Neural progenitor cell (in vitro differentiated cells): ENCODE results near the gene RASGRF2. TPM values are rescaled to one million over a fixed set of nuclear protein-coding genes. Genes with fewer than 3 reads are reported as not detected.
"Not testable (repeated sequence)": the region's sequence is repeated elsewhere in the genome, so short reads cannot be mapped to it uniquely, and the experiment has no call there.

ENCODE experiments used
- DNase-seq: peaks from one replicate; pipeline ENCODE4 v3.0.0-alpha.2; 2016; ENCODE audit warnings: low spot score
- H2AFZ ChIP-seq: fragments of 200-600 bp; sonication (generic); replicated peaks from 2 replicates; pipeline ENCODE4 v1.6.1; 2016; ENCODE audit warnings: antibody characterized with exemption
- H3F3A ChIP-seq: fragments of 200-600 bp; sonication (generic); 2 replicates; pipeline ENCODE4 v1.6.1; 2016; ENCODE audit warnings: antibody characterized with exemption, low read depth
- H3K27ac ChIP-seq: fragments of 200-600 bp; sonication (generic); 2 replicates; pipeline ENCODE4 v1.5.1; 2016; ENCODE audit warnings: mild to moderate bottlenecking
- H3K27me3 ChIP-seq: fragments of 200-600 bp; sonication (generic); 2 replicates; pipeline ENCODE4 v1.6.1; 2016; ENCODE audit warnings: mild to moderate bottlenecking, moderate library complexity
- H3K36me3 ChIP-seq: fragments of 200-600 bp; sonication (generic); 2 replicates; pipeline ENCODE4 v1.5.1; 2016
- H3K4me1 ChIP-seq: fragments of 200-600 bp; sonication (generic); 2 replicates; pipeline ENCODE4 v1.6.1; 2016; ENCODE audit warnings: mixed run types
- H3K4me2 ChIP-seq: fragments of 200-600 bp; sonication (generic); 2 replicates; pipeline ENCODE4 v1.6.1; 2016
- H3K4me3 ChIP-seq: fragments of 200-600 bp; sonication (generic); 2 replicates; pipeline ENCODE4 v1.5.1; 2016
- H3K79me2 ChIP-seq: fragments of 200-600 bp; sonication (generic); 2 replicates; pipeline ENCODE4 v1.6.1; 2016; ENCODE audit warnings: low read depth
- H3K9ac ChIP-seq: fragments of 200-600 bp; sonication (generic); 2 replicates; pipeline ENCODE4 v1.6.1; 2016
- H3K9me3 ChIP-seq: fragments of 200-600 bp; sonication (generic); 2 replicates; pipeline ENCODE4 v1.5.1; 2016; ENCODE audit warnings: low read depth
- H4K20me1 ChIP-seq: fragments of 200-600 bp; sonication (generic); 2 replicates; pipeline ENCODE4 v1.6.1; 2016; ENCODE audit warnings: low read depth
- H3K27ac Mint-ChIP-seq: 3 replicates; pipeline ENCODE4 v1.8.0; 2021; ENCODE audit warnings: mixed read lengths
- H3K27me3 Mint-ChIP-seq: 2 replicates; pipeline ENCODE4 v1.8.0; 2022; ENCODE audit warnings: low read depth, mild to moderate bottlenecking, inconsistent platforms, moderate library complexity, mixed read lengths; ENCODE audit not compliant: insufficient read depth
- H3K36me3 Mint-ChIP-seq: 3 replicates; pipeline ENCODE4 v1.8.0; 2021; ENCODE audit warnings: mixed read lengths
- H3K4me1 Mint-ChIP-seq: 3 replicates; pipeline ENCODE4 v1.8.0; 2021; ENCODE audit warnings: mixed read lengths
- H3K4me3 Mint-ChIP-seq: 3 replicates; pipeline ENCODE4 v1.8.0; 2021; ENCODE audit warnings: mild to moderate bottlenecking, moderate library complexity, mixed read lengths
- H3K9me3 Mint-ChIP-seq: 3 replicates; pipeline ENCODE4 v1.8.0; 2020; ENCODE audit warnings: mixed read lengths
- CTCF ChIP-seq: fragments of 200-600 bp; sonication (generic); IDR thresholded peaks from 2 replicates; pipeline ENCODE4 v1.5.1; 2017; ENCODE audit warnings: antibody characterized with exemption, mild to moderate bottlenecking
- EZH2 ChIP-seq: fragments of 200-600 bp; sonication (generic); IDR thresholded peaks from 2 replicates; pipeline ENCODE4 v1.6.1; 2017; ENCODE audit warnings: antibody characterized with exemption, mild to moderate bottlenecking, moderate library complexity
- EZH2phosphoT487 ChIP-seq: fragments of 200-600 bp; sonication (generic); IDR thresholded peaks from 2 replicates; pipeline ENCODE4 v1.6.1; 2017; ENCODE audit warnings: antibody characterized with exemption
- total RNA-seq: library from RNA; depleted of rRNA; stranded (reverse); fragments of >200 nt; gene quantifications from 2 replicates; pipeline ENCODE4 v1.2.3, GENCODE V29; 2015; ENCODE audit warnings: low replicate concordance

The RASGRF2 gene
- total RNA-seq, 1 donor from 2014 or later, result 0.15 TPM

- Histone ChIP-seq H4K20me1 (no peaks in the 10 kb centered on the region), H3K27ac (no peak overlapping the region), H3K4me1 (peaks cover 7% of the 10 kb centered on the region), H3K36me3 (no peaks in the 10 kb centered on the region), H3K9me3 (no peaks in the 10 kb centered on the region), H3K4me2 (no peak overlapping the region), H3F3A (no peaks in the 10 kb centered on the region), H3K4me3 (no peak overlapping the region), H2AFZ (peak overlapping the region; percentile 48), H3K27me3 (no peaks in the 10 kb centered on the region), H3K79me2 (no peaks in the 10 kb centered on the region), H3K9ac (no peak overlapping the region)
- Mint-ChIP-seq H3K27me3 (peaks cover 2% of the 10 kb centered on the region), H3K36me3 (no peaks in the 10 kb centered on the region), H3K9me3 (no peaks in the 10 kb centered on the region), H3K27ac (no peak overlapping the region), H3K4me1 (peaks cover 2% of the 10 kb centered on the region), H3K4me3 (no peak overlapping the region)
- TF ChIP-seq EZH2 (no peak), CTCF (no peak), EZH2phosphoT487 (no peak)
- no peak for DNase-seq
Measured at GRCh38 chr5:81121836-81122630, 161.9 kb downstream of the RASGRF2 start.

- not testable (repeated sequence) for H3K27ac ChIP-seq, H3K9me3 Mint-ChIP-seq, H3K4me3 ChIP-seq, H3K36me3 ChIP-seq, H4K20me1 ChIP-seq, H3K4me1 ChIP-seq, H3K27me3 Mint-ChIP-seq, H3K4me2 ChIP-seq, H3K9me3 ChIP-seq, H3K27ac Mint-ChIP-seq, H3K79me2 ChIP-seq, H3K4me3 Mint-ChIP-seq, H3K36me3 Mint-ChIP-seq, H3K4me1 Mint-ChIP-seq, DNase-seq, H3F3A ChIP-seq, H3K27me3 ChIP-seq, H2AFZ ChIP-seq, H3K9ac ChIP-seq
Measured at GRCh38 chr5:81124689-81125088, 164.5 kb downstream of the RASGRF2 start.

GRCh38 chr5:81125959-81126358, 165.8 kb downstream of the RASGRF2 start:
- H3K27ac Mint-ChIP-seq, result no peak overlapping the region
- Histone ChIP-seq H3K9ac (no peak overlapping the region), H3K27me3 (no peaks in the 10 kb centered on the region), H3K4me3 (no peak overlapping the region), H3K79me2 (no peaks in the 10 kb centered on the region), H3K27ac (no peak overlapping the region), H3K4me1 (peaks cover 7% of the 10 kb centered on the region), H2AFZ (no peak overlapping the region), H3K36me3 (no peaks in the 10 kb centered on the region), H3F3A (no peaks in the 10 kb centered on the region), H3K4me2 (no peak overlapping the region), H4K20me1 (no peaks in the 10 kb centered on the region), H3K9me3 (no peaks in the 10 kb centered on the region)
- no peaks in the 10 kb centered on the region for H3K36me3 Mint-ChIP-seq
- peaks cover 2% of the 10 kb centered on the region for H3K4me1 Mint-ChIP-seq
- H3K4me3 Mint-ChIP-seq, result no peak overlapping the region
- no peak for DNase-seq
- TF ChIP-seq EZH2phosphoT487 (no peak), CTCF (no peak), EZH2 (no peak)
- H3K9me3 Mint-ChIP-seq, result no peaks in the 10 kb centered on the region
- H3K27me3 Mint-ChIP-seq, result peaks cover 2% of the 10 kb centered on the region

GRCh38 chr5:81128416-81128815, 168.3 kb downstream of the RASGRF2 start:
- Histone ChIP-seq H3K36me3 (no peaks in the 10 kb centered on the region), H3F3A (no peaks in the 10 kb centered on the region), H4K20me1 (no peaks in the 10 kb centered on the region), H3K27ac (no peak overlapping the region), H3K27me3 (no peaks in the 10 kb centered on the region), H3K4me1 (no peaks in the 10 kb centered on the region), H3K4me3 (no peak overlapping the region), H3K9me3 (no peaks in the 10 kb centered on the region), H3K79me2 (no peaks in the 10 kb centered on the region), H2AFZ (no peak overlapping the region), H3K4me2 (no peak overlapping the region), H3K9ac (no peak overlapping the region)
- Mint-ChIP-seq H3K9me3 (no peaks in the 10 kb centered on the region), H3K36me3 (no peaks in the 10 kb centered on the region), H3K4me3 (no peak overlapping the region), H3K4me1 (no peaks in the 10 kb centered on the region), H3K27ac (no peak overlapping the region), H3K27me3 (peaks cover 4% of the 10 kb centered on the region)
- TF ChIP-seq EZH2phosphoT487 (no peak), EZH2 (no peak), CTCF (no peak)
- no peak for DNase-seq
